HG03460 (cell line): ENCODE data around the gene GPR137.
A peak's percentile ranks its signal among the peaks of the same experiment; 100 is the strongest.

ENCODE experiments used
- ATAC-seq: cut with Tn5 transposase; IDR thresholded peaks from one replicate; pipeline ENCODE4 v1.9.1; 2021; ENCODE audit not compliant: unreplicated experiment

The GPR137 gene

DNA sequence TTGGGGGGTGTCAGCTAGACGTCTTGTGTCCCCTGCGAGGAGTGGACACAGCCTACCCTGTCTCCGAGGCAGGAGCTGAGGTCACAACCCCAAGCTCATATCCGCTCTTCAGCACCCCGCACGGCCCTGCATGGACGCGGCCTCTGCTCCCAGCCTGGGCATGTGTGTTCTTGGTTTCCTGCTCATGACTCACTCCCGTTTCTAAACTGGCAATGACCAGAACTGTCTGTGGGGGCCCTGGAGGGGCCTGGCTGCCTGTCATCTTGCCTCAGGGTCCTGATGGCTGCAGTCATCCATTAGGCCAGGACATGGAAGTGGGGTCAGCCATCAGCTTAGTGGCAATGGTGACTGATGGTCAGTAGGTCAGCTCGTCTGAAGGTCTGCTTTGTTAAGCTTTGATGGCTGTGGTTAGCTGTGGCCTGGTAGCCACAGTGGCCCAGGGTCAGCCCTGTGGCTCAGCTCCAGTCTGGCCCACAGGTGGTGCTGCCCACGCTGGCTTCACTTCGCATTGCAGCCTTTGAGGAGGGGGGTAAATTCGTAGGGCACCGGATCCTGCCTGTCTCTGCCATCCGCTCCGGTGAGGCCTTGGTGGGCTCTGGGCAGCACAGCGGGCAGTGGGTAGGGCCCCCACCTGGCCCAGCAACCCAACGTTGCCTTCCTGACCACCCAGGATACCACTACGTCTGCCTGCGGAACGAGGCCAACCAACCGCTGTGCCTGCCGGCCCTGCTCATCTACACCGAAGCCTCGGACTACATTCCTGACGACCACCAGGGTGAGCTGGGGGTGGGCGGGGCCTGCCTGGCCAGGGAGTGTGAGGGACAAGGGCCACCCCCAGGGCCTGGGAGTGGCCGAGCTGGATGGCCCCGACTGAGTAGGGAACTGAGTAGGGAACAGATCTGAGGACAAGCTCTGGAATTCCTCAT is 22.4 kb upstream of the GPR137 start:
- ATAC-seq, result no peak

DNA sequence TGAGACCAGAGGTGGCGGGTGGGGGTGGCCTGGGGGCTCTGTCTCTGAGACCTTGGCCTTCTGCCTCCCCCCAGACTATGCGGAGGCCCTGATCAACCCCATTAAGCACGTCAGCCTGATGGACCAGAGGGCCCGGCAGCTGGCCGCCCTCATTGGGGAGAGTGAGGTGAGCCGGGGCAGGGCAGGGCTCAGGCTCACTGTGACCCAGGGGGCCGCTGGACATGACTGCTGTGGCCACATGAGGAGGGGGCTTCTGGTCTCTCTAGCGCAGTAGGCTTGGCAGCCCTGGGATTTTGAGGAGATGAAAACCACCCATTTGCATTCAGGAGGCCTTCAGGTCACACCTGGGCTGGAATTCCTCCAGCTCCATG is 21.7 kb upstream of the GPR137 start:
- ATAC-seq, result no peak

DNA sequence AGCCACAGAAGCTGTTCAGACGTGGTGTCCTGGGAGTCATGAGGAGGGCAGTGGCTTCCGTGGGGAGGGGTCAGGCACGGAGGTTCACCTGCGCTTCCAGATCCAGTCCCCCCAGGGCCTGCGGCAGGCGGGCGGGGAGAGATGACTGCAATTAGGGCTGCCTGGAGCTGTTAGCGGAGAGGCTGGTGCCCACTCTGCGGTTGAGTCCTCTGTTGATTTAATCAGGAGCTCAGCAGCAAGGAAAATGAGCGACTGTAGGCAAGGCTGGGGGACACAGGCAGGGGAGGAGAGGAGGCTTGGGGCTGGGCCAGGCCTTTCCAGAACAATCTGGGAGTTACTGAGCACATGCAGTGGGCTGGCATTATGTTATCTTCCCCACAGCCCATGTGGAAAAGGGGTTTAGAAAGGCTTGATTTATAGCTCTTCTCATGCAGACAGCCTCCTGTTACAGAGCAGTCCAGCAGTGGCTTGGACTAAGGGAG is 21.2 kb upstream of the GPR137 start:
- ATAC-seq, result no peak

DNA sequence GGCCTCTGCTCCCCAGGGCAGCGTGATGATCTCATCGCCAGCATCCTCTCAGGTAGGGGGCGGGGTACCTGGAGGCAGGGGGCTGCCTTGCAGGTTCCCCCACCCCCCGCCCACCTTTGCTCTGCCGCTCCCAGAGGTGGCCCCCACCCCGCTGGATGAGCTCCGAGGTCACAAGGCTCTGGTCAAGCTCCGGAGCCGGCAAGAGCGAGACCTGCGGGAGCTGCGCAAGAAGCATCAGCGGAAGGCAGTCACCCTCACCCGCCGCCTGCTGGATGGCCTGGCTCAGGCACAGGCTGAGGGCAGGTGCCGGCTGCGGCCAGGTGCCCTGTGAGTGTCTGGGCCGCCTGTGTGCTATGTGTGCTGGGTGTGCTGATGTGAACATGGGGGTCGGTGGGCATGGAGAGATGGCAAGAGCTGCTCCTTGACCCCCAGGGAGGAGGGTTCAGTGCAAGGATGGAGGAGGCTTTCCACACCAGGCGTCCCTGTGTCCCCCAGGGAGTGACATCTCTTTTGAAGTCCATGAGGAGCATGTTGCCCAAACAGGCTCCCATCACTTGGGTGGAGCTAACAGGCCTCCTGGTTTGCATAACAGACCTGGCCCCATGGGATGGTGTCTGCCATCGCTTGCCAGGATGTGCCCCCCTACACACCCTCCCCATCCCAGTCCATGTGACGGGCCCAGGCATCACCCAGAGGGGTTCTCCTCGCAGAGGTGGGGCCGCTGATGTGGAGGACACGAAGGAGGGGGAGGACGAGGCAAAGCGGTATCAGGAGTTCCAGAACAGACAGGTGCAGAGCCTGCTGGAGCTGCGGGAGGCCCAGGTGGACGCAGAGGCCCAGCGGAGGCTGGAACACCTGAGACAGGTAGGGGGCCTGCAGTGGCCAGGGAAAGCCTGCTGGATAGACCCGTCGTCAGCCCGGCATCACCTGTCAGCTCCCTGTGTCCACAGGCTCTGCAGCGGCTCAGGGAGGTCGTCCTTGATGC is 20.2 kb upstream of the GPR137 start:
- no peak for ATAC-seq

DNA sequence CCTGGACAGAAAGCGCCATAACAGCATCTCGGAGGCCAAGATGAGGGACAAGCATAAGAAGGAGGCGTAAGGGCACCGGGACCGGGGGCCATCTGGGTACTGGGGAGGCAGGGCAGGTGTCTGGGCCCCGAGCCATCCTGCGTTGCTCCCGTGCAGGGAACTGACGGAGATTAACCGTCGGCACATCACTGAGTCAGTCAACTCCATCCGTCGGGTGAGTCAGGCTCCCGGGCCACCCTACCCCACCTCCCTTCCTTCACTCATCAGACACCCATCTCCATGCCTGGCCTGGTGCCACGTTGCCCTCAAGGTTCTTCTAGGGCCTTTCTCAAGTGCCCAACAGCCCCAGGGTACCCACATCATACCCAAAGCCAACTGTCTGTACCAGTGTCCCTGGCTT is 19.3 kb upstream of the GPR137 start:
- no peak for ATAC-seq

DNA sequence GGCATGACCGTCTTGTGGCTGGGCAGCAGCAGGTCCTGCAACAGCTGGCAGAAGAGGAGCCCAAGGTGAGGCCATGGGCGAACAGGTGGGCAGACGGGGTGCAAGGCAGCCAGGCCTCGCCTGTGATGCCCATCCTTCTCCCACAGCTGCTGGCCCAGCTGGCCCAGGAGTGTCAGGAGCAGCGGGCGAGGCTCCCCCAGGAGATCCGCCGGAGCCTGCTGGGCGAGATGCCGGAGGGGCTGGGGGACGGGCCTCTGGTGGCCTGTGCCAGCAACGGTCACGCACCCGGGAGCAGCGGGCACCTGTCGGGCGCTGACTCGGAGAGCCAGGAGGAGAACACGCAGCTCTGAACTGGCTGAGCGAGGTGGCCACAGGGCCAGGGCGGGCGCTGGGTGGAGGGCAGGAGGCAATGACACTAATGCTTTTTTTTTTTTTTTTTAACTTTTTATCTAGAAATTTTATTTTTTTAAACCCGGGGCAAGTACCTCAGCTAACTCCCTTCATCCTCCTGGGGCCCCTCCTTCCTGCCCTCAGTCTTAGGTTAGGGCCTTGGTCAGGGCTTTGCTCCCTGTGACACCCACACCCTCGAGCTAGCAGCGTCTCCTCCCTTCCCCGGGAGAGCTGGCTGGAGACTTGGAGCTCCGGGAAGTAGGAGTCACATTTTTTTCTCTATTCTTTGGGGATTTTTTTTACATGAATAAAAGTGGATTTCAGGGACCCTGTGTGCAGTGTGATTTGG is 18.3 kb upstream of the GPR137 start:
- no peak for ATAC-seq

DNA sequence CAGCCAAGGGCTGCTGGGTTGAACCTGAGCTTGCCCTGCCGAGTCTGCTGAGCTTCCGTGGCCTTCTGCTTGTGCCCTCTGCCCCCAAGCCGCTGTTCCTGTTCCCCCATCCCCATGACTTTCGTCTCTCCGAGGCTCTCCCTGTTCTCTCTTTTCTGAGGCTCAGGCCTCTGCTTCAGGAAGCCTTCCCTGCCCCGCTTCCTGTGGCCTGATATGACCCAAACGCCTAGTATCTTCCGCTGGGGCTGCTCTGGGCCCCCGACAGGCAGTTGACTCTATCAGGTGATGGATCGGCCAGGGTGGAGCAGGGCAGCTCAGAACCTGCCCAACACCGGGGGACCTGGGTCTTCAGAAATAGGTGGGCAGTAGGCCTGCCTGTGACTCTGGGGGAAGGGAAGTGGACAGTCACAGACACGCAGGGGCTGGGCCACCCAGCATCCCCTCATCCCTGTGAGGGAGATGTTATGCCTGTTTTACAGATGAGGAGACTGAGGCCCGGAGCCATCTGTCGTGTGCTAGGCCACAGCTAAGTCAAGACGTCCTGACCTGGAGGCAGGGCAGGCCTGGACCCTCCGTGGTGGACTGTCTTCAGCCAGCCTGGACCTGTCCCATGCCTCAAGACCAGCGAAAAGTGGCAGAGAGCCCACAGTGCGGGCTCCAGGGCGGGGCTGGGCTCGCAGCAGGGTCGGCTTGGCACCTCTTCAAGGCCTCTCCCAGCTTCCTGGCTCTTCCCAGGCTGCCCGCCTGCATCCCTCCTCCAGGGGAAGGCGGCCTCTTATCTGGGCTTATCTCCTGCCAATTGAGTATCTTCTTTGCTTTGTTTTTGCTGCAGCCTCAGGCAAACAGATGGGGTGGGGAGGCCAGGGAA is 17.4 kb upstream of the GPR137 start:
- no peak for ATAC-seq

DNA sequence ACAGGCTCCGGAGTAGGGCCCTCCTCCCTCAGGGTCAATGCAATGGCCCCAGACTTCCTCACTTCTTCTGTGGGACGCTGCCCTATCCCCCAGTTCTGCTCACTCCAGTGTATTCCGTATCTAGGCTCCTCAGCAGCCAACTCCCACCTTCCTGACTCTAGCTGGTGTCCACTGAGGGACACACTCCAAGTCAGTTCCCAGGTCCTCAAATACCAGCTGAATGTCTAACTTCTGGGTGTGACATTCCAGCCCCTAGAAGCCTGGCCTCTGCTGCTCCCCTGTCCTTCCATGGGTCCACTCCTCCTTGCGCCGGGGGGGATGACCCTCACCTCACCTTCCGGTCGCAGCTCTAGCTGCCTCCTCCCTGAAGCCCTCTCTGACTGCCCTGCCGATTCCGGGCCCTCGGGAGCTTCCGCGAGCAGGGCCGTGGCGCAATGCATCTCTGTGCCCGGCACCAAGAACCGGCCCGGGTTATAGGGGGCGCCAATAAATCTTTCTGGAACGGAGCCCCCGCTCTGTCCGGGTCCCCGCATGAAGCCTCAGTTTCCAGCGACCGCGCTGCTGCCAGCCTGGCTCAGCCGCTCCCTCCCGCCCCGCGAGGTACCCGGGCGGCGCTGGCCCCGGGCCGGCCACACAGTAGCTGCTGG is 16.6 kb upstream of the GPR137 start:
- peak; percentile 11 for ATAC-seq

DNA sequence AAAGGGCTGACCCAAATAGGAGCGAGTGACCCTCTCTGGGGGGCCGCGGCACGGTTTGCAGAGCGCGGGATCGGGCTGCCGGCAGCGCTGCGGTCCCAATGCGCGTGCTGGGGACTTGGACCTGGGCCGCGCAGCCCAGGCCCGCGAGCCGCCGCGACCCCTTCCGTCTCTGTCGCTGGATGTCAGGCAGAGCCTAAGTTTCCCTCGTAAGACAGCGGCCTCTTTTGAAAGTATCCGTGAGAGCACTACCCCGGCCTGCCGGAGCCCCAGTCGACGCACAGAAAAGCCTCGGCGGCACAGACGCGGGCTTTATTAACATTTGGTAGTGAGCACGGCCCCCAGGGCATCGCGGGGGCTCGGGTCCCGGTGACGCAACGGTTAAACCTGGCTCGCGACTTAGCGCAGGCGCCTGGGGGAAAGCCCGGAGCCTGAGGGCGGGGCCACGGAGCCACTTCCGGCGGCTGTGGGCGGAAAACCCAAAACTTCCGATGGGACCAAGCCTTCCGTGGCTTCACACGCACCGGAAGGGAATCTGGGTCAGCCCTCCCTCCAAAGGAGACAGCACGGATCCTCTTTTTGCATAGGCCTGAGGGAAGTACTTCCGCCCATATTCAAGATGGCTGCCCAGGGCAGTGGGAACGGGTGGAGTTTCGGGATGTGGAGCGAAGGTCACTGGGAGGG is 16.0 kb upstream of the GPR137 start:
- peak; percentile 59 for ATAC-seq

DNA sequence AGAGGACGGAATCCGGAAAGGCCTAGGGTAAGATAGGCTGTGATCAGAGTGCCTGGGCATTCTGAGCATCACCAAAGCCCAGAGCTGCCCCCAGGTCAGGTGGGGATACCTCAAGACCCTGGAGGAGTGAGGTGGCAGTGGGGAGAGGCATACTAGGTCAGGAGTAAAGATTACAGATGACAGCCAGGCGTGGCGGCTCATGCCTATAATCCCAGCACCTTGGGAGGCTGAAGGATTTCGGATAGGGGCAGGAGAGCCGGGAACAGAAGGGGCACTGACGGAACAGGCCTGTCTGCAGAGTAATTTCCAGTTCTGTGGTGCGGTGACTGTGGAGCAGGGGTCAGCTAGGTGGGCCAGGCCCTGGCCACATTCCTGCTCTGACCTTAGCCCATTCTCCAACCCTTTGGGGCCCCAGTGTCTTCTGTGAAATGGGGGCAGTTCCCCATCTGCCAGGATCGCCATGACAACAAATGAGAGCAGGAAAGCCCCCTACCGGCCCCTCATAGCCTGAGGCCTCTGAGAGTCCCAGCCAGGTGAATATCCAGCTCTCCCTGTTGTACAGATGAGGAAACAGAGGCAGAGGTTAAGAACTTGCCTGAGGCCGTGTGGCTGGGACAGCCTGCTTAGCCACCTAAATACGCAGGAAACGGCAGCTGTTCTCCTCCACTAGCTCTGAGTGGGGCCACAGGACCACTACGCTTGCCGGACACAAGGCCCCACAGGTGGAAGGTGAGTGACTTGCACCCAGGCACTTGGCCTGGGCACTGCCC is 10.4 kb upstream of the GPR137 start:
- no peak for ATAC-seq

DNA sequence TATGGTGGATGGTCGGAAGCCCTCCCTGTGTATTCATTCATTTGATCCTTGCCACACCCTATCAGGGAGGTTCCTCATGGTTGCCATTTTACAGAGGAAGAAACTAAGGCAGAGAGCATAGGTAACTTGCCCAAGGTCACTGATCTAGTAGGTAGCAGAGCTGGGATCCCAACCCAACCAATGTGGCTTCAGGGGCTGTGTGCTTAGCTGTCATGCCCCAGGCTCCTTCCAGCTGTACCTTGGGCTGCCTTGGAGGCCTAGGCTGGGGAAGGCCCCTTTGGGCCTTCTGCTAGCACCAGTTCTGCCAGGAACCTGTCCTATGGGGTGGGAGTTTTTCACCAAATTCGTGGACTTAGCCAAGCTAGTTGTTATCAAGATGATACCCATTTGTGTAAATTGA is 9.8 kb upstream of the GPR137 start:
- ATAC-seq, result no peak

DNA sequence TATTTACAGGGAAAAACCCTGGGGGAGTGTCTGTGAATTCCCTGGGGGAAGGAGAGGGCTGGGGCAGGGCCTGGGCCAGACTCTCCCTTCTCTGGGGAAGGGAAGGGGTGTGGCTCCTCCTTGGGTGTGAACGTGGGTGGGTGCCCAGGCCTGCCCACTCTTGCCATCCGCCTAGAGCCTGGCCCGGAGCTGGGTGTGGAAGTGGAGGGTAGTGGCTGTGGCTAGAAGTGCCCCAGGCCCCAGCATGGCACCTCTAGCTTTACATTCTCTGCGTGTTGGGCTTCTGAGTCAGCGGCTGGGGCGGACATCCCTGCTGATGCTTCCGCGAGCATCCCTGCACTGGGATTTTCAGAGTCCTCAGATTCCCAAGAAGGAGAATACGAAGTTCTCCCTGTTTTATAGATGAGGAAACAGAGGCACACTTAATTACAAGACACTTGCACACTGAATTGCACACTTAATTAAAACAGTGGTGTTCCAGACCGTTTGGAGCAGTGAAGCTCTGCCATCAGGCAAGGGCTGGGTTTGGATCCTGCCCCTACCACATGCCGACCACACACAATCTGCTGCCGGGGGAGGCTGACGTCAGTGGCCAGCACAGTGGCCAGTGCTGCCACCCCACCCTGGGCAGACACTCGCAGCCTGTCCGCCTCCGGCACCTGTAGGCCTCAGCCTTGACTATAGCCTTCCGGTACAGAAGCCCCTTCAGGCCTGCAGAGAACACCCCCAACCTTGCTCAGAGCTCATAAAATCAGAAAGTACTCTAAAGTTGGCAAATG is 8.8 kb upstream of the GPR137 start:
- no peak for ATAC-seq

DNA sequence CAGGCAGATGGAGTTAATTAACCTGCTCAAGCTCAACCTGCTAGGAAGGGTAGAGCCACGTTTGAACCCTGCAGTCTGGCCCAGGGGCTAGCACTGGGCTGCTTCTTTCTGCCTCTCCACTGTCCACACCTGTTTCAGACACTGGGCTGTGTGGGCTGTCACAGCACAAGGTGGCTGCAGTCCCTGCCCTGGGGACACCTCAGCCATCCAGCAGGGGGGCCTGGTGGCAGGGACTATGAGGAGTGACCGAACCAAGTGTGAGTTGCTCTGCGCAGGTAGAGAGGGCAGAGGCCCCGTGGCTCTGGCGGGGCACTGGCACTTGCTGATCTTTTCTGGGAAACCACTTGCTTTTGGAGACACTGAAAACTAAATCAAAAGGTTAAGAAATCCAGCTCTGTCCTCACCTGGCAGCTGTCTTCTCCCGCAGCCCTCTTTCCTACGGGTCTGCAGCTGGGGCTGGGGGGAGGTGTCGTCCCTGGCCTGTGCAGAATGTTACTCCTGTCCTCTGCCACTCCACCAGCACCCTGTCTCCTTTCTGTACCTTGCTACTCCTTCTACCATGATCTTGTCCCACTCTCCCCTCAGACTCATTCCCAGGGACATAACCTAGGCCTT is 7.0 kb upstream of the GPR137 start:
- ATAC-seq, result no peak

DNA sequence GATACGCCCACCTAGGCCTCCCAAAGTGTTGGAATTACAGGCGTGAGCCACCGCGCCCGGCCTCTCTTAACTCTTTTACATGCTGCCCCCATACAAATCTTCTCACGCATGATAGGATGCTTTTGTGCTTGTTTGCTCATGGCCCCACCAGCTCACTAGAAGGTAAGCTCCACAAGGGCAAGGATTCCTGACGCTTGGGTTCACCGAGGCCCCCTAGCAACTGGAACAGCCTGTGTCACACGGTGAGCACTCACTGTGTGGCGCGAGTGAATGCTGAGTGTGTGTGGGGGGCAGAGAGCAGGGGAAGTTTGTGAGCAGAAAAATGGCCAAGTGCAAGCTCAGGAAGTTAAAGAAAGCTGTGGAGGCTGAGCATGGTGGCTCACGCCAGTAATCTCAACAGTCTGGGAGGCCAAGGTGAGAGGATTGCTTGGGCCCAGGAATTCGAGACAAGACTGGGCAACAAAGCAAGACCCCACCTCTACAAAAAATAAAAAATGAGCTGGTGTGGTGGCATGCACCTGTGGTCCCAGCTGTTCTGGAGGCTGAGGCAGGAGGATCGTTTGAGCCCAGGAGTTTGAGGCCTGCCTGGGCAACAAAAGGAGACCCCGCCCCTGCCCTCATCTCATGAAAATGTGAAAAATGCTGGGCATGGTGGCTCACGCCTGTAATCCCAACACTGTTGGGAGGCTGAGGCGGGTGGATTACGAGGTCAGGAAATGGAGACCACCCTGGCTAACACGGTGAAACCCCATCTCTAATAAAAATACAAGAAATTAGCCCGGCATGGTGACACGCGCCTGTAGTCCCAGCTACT is 3.5 kb upstream of the GPR137 start:
- ATAC-seq, result no peak

DNA sequence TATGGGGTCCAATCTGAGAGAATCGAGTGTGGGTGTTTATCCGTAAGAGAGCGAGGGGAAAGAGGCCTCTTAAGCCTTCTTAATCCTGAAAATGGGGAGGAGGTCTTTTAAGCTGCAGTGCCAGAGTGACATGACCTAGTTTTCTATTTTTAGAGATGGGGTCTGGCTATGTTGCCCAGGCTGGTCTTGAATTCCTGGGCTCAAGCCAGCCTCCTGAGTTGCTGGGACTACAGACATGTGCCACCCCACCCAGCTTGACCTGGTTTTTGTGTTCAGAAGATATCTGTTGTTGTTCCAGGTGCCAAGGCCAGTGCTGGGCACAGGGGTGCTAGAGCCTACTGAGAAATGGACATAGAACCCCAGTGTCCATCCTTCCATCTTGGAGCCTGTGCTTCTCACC is 2.6 kb upstream of the GPR137 start:
- ATAC-seq, result no peak
